GM21528 (cell line): Measurements from ENCODE around the gene TRABD2B.

Experiments
- ATAC-seq: cut with Tn5 transposase; IDR thresholded peaks from one replicate; pipeline ENCODE4 v1.9.1; 2021; ENCODE audit warnings: mild to moderate bottlenecking, moderate library complexity; ENCODE audit not compliant: unreplicated experiment, low FRiP score

The TRABD2B gene

DNA sequence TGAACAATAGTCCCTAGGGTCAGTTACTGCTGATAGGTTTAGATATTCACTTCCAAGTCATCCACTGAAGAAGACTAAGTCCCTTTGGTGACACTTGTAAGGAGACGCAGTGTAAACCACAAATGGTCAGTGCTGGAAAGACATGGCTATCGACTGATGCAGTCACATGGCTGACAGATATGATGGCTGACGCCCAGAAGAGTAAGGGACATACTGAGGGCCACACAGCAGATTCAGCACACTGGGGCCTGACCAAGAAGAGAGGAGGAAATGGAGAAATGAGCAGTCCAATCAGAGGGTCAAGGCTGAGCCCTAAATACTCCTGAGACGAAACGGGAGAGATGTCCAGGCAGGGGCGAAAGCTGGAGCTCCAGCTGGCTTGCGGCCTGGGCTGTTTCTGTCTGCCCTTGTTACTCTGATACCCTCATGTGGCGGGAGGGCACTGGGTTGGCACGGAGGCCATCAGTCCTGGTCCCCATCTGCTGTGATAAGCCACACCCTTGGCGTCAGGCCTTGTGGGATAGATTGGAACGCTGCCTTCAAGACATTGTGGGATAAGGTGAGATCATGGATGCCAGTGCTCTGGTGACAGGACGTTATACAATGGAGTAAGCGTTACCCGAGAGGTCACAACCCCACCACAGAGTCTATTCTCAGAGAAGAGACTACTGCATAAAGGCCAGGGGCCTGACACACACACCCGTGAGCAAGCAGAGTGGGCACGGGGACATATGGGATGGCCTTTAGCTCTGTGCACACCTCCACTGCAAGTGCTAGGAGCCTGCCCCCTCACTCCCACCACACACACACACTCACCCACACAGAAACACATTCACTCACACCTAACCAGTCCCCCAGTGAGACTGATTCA is 158.4 kb downstream of the TRABD2B start:
- ATAC-seq = no peak

- no peak for ATAC-seq
These were observed 159.2 kb downstream of the TRABD2B start for GRCh38 chr1:47837866-47838561.

DNA sequence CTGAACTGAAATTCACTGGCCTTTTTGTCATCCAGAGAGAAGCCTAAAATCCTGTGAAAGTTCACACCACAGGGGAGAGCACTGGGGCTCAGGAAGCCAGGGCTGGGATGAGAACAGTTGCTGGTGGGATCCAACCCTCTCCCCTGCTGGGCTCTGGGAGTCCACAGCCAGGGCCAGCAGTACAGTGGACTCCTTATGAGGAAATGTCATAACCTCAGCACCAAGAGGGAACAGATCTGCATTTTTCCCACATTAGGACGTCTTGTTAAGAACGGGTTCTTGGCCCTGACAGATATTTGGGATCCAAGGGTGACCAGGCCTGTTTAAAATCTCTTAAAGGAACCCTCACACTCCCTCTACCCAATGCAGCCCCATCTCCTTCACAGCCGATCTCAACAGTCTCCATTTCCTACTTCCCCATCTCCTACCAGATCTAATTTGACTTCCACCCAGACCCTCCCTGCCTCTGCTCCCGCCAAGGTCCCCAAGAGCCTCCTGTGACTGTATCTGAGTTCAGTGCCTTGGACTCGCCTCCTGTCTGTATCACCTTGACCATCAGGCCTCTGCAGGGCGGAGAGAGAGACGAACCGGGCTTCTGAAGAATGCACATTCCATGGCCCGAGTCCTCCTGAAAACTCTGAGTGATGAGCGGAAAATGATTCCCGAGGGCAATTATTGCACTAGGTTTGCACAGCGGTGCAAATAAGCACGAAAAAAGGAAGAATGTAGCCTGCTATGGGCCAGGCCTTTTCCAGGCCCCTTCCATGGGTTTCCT is 159.9 kb downstream of the TRABD2B start:
- ATAC-seq = no peak

DNA sequence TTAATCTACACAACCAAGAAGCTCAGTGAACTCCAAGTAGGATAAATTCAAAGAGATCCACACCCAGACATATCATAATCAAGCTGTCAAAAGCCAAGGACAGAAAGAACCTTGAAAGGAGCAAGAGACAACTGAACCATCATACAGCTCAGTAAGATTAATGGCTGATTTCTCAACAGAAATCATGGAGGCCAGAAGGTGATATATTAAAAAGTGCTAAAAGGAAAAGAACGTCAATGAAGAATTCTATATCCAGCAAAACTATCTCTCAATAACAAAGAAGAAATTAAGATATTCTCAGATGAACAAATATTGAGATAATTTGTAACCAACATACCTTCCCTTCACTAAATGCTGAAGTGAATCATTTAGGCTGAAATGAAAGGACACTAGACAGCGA is 161.8 kb downstream of the TRABD2B start:
- no peak for ATAC-seq

- no peak for ATAC-seq
These were observed 162.9 kb downstream of the TRABD2B start for GRCh38 chr1:47834326-47834725.

DNA sequence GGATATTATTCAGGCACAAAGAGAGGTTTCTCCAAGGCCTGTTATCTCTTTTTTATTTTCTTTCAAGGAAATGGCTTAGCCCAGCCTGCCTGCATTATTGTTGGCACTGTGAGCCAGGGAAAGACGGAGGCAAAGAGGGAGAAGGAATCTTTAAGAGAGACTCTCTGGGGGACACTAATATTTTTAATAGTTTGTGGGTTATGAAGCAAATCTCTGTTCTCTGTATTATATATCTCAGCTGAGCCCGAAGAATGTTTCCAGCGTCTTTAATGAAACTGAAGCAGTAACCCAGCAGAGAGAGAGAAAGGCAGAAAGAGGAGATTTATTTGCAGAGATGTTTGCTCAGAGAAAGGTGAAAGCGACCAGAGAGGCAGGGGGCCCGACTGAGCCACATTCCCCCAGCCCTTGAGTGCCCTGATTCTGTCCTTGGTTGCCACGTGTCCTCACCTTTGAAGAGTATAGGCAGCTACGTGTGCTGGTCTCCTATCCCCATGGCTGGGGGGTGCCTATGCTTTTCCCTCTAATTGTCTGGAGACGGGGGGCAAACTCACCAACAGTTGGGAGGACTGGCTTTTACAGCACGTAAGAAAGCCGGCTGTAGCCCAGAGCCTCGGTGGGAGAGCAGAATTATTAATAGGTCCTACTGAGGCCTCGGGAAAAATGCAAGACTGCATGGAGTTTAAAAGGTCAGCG is 166.4 kb downstream of the TRABD2B start:
- no peak for ATAC-seq

DNA sequence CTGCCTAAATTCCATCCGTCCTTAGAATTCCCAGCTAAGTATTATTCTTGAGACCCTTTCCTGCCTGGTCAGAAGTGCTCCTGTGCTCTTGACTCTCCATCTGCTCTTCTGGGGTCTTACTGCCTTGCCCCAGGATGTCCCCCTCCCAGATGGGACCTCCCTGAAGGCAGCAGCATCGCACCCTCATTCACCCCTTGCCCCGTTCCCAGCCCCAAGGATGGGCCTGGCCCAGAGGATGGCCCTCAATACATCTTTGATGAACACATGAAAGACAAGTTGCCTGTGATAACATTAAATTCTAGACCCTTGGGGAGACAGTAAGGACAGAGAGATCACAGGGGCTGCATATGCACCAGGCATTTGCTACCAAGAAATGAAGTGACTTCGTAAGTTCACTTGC is 167.2 kb downstream of the TRABD2B start:
- ATAC-seq = no peak

GRCh38 chr1:47828978-47829377 is 168.2 kb downstream of the TRABD2B start:
- ATAC-seq = no peak

- no peak for ATAC-seq
These were observed 170.1 kb downstream of the TRABD2B start for GRCh38 chr1:47827109-47827508.

- no peak for ATAC-seq
These were observed 172.5 kb downstream of the TRABD2B start for GRCh38 chr1:47824716-47825115.

GRCh38 chr1:47824297-47824696 is 172.9 kb downstream of the TRABD2B start:
- ATAC-seq = no peak

- ATAC-seq = no peak
These were observed 174.0 kb downstream of the TRABD2B start for GRCh38 chr1:47823040-47823808.

- ATAC-seq = no peak
These were observed 175.4 kb downstream of the TRABD2B start for GRCh38 chr1:47821760-47822159.

DNA sequence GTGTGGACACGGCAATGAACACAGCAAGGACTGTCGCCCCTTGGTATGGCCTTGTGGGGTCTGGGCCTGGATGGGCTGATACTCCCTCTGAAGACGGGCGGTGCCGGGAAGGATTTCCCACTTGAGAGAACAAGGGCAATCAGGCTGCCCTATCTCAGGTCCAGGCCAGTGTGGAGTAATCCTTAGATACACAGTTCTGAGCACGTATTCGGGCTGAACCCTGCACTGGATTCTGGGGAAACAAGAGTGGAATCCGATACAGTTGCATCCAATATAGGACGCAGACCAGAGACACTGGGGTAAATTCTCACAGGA is 177.7 kb downstream of the TRABD2B start:
- ATAC-seq = no peak

GRCh38 chr1:47818682-47819573 is 178.3 kb downstream of the TRABD2B start:
- no peak for ATAC-seq

GRCh38 chr1:47817861-47818260 is 179.3 kb downstream of the TRABD2B start:
- no peak for ATAC-seq

DNA sequence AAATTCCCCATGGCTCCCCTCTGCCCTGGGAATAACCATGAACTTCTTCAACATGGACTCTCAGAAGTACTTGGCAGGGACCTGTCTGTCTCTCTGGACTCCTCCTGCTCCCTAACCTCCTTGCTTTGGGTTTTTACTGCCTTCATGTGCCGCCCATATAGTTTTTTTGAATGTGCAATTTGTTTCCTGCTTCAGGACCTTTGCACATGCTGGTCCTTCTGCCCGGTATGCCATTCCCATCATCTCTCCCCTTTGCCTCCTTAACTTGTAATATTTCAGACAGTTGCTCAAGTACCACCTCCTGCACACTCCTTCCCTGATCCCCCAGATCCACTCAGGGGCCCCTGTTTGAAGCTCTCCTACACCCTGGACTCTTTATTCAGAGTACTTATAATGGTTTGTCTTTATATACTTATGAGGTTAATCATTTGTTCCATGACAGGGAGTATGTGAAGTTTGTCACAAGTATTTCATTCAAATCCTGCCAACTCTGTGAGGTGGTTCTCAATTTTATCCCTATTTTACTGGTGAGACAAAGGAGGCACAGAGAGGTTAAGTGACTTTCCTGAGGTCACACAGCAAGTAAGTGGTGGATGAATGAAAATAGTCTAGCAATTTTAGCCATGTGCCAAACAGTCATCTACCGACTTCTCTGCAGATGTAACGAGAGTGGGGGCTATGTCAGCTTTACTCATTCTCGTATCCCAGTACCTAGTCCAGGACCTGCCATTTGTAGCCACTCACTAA is 180.7 kb downstream of the TRABD2B start:
- no peak for ATAC-seq
